GM21515 (cell line): Measurements from ENCODE around the gene PLIN3.
"Not testable (repeated sequence)": the region's sequence is repeated elsewhere in the genome, so short reads cannot be mapped to it uniquely, and the experiment has no call there.

Experiments used
- ATAC-seq: cut with Tn5 transposase; IDR thresholded peaks from one replicate; pipeline ENCODE4 v1.9.1; 2021; ENCODE audit not compliant: unreplicated experiment

Gene PLIN3

DNA sequence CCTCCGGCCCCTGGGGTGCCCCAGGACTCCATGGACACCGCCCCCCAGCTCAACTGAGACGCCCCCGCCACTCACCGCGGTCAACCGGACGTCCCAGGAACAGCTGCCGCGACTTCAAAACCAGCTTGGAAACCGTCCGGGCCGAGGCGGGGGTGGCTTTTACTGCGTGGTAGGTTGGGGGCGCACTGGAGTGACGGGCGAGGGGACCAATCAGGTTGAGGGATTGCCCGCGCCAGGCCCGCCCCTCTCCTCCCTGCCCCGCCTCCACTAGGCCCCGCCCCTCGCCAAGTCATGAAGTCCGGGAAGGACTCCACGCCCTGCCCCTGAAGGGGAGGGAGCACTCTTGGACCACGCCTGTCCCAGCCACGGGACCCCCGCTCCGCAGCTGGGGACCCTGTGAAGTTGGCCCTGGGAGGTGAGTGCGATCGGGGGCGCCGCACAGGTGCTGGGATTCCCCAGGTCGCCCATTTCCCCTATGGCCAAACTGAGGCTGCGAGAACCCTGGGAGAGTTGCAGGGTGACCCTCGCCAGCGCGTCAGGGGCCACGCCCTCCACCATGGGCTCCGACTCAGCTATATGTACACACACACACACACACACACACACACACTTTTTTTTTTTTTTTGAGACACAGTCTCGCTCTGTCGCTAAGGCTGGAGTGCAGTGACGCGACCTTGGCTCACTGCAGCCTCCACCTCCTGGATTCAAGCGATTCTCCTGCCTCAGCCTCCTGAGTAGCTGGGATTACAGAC, at the start of gene PLIN3:
Gene PLIN3, minus strand, starts transcription at position 134 of the 752 bp plus-strand sequence. CDS start 6,273 bp downstream, outside the sequence.
- ATAC-seq: peak; percentile 69

- ATAC-seq: no peak
Measured at GRCh38 chr19:4916292-4917082, 49.0 kb upstream of the PLIN3 start.

GRCh38 chr19:4914736-4915501, 47.5 kb upstream of the PLIN3 start:
- ATAC-seq: no peak

GRCh38 chr19:4913996-4914735, 46.7 kb upstream of the PLIN3 start:
- no peak for ATAC-seq

DNA sequence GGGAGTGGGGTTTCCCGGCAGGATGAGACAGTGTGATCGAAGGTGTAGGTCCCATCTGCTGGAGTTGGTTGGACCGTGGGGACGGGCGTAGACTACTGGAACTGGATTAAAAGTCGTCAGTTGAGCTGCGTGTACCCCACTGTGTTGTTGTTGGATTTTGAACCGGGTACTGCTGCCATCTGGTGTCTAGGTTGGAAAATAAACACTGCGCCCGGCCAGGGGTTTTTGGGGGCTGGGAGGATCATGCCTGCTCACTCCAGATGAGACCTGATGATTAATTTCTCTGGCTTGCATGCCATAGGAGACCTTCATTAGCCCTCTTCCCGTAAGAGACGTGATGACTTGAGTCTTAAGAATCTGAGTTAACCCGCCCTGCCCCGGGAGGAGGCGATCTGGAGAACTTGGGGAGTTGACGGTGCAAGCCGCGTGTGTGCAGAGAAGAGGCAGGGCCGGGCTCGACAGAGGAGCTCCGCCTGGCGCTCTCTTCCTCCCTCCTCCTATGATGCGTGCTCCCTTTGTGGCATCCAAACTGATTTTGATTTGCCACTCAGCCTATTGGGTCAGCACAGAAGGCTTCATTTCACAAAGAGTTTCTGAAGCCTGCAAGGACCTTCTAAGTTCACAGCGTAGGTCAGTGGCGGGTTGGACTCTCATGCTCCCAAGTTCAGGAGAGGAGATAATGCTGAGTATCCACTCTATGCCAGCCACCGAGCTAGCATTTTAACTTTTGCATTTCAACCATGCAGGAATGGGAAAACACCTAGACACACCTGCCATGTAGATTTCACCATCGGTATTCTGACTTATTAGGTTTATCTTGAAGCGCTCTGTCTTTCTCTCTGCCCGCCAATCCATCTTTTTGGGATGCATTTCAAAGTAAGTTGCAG, 44.6 kb upstream of the PLIN3 start:
- ATAC-seq: no peak

DNA sequence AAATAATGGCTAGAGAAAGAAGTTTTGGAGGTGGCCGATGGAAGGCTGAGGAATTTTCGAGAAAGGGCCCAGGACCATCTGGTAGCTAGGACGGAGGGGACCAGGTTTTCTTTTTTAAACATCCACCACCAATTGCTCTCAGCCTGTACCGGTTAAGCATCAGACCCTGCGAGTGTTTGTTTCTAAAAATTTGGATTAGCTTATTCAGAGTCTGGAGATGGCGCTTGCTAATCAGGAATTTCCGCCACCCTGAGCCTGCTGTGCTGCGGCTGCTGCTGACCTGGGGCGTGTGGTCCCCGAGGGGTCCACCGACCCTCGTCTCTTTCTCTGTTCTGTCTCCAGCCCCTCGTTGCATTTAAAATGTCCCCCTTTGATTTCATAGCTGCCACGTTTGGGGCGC, 43.8 kb upstream of the PLIN3 start:
- ATAC-seq: no peak

DNA sequence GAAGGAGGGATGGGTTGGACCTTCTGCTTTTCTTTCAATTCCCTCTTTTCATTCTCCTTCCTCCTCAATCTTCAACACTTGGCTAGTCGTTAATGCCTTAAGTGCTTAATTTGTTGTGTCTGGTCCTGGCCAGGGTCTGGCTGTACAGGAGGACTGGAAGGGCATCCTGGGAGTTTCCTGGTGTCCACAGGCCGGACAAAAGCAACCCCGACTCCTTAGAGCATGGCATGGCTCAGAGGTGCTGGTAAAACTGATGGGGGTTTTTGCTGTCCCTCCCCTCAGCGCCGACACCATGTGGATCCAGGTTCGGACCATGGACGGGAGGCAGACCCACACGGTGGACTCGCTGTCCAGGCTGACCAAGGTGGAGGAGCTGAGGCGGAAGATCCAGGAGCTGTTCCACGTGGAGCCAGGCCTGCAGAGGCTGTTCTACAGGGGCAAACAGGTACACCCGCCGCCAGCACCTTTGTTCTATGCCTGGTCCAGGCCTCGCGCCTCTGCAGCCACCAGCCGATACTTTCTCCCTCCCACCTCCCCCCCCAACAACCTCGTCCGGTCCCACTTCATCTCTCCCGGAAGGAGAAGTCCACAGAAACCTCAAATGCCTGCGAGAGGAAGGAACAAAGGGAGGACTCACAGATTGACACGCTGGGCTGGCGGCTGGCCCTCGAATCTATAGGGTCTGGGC, 43.3 kb upstream of the PLIN3 start:
- ATAC-seq: no peak

GRCh38 chr19:4909897-4910593, 42.6 kb upstream of the PLIN3 start:
- peak; percentile 79 for ATAC-seq

DNA sequence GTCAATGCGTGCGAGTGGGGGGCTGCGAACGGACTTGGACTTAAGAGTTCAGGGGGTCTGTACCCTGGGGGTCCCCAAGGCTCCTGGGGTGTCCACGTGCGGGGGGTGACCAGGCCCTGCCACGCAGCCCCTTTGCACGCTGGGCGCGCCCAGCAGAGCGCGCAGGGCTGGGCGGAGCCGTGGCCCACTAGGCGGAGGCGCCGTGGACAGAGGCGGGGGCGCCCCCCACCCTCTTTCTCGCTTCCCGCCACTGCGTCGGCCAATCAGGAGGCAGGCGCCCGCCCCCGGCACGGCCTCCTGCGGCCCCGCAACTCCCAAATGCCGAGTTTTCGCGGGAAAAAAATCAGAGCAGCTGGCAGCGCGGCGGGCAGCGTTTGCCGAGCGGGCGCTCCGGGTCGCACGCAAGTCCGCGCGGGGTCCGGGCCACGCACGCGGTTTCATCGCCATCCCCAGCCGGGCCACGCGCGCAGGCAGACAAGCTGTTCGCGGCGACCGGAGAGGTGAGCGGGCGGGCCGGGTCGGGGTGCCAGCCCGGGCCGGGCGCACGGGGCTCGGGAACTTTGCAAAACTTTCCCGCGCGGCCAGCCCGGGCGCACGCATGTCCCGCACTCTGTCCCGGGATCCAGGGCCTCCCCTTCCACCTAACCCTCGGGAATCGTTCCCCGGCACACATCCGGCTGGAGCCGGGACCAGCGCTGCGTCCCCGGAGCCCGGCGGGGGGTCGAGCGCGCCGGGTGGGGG, 41.9 kb upstream of the PLIN3 start, which contains the start of gene UHRF1:
Gene UHRF1, plus strand, starts transcription at position 346 of the 741 bp plus-strand sequence. CDS start 1,385 bp downstream, outside the sequence.
- no peak for ATAC-seq

GRCh38 chr19:4908781-4909155, 41.3 kb upstream of the PLIN3 start:
- no peak for ATAC-seq

GRCh38 chr19:4908360-4908759, 40.9 kb upstream of the PLIN3 start:
- ATAC-seq: no peak

DNA sequence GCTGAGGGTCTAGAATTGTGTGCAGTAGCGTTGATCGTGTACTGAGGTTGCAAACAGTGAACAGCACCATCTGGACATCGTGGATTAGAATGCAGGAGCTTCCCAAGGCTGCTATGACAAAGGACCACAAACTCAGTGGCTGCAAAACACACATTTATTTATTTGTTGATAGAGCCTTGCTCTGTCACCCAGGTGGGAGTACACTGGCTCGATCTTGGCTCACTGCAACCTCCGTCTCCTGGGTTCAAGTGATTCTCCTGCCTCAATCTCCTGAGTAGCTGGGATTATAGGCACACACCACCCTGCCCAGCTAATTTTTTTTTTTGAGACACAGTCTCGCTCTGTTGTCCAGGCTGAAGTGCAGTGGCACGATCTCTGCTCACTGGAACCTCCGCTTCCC, 39.5 kb upstream of the PLIN3 start:
- ATAC-seq: no peak

GRCh38 chr19:4904481-4904880, 37.0 kb upstream of the PLIN3 start:
- ATAC-seq: no peak

DNA sequence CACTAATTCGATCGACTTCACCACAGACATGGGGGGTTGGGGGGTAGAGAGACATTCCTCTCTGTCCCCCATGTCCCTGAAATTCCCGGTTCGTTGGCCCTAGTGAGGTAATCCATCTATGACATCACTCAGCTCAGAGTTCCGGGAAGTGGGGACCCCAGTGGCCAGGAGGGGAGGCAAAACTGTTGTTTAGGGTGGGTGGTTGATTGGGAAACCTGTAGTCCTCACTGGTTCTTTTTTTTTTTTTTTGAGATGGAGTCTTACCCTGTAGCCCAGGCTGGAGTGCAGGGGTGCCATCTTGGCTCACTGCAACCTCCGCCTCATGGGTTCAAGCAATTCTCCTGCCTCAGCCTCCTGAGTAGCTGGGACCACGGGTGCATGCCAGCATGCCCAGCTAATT, 35.3 kb upstream of the PLIN3 start, which contains the start of gene ARRDC5:
Gene ARRDC5, minus strand, starts transcription at position 101 of the 400 bp plus-strand sequence. Its CDS starts 71 bp downstream, at position 30.
- ATAC-seq: no peak

DNA sequence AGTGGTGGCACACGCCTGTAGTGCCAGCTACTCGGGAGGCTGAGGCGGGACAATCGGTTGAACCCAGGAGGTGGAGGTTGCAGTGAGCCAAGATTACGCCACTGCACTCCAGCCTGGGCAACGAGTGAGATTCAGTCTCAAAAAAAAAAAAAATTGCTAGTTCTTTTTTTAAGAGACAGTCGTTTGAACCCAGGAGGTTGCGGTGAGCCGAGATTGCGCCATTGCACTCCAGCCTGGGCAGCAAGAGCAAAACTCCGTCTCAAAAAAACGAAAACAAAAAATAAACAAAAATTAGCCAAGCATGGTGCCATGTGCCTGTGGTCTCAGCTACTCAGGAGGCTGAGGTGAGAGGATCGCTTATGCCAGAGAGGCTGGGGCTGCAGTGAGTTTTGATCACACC, 33.4 kb upstream of the PLIN3 start:
- ATAC-seq: not testable (repeated sequence)

DNA sequence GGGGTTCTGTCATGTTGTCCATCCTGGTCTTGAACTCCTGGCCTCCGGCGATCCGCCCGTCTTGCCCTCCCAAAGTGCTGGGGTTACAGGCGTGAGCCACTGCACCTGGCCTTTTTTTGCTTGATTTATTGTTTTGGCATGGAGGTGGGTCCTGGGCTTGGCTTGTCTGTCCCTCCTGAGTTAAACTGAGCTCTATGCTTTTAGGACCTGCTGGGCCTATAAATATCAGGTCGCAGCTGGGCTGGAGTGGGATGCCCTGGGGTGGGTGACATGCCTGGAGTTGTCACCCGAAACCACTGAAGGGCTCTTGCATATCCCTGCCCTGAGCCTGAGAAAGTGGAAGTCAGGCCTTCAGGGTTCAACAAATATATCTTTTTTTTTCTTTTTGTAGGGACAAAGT, 29.7 kb upstream of the PLIN3 start:
- no peak for ATAC-seq

DNA sequence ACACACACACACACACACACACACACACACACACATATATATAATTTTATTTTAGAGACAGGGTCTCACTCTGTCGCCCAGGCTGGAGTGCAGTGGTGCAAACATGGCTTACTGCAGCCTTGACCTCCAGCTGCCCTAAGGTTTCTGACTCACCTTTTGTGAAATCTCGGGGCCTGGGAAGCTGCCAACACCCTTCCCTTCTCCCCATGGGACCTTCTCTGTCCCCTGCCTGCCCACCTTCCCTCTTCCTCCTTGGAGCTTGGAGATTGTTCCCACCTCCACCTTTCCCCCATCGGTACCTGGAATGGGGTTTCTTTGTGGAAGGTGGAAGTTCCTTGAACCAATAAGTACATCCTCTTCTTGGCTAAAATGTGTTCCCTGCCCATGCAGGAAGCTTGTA, 28.9 kb upstream of the PLIN3 start:
- no peak for ATAC-seq

GRCh38 chr19:4892962-4893361, 25.5 kb upstream of the PLIN3 start:
- not testable (repeated sequence) for ATAC-seq
